Fibroblast of skin of abdomen (primary cell): ENCODE measurements around the gene CDKAL1.

Experiments
- DNase-seq: peaks from one replicate; pipeline ENCODE4 v3.0.0-alpha.2; 2013

Gene CDKAL1

DNA sequence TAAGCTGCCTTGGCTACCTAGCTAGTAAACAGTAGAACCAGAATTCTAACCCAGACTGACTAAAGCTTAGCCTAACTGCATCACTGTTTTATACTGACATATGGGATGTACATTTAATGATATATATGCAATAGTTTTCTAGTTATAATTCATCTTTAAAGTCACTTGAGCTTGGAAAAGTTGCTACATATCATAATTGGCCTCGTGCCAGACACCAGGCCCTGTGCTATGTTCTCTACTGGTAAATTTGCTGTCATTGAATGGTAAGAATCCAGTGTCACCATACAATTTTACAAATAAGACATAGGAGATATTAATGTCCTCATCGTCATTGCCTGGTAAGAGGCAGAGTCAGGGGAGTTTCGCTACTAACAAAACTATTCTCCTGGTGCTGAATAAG lies 396.8 kb downstream of the CDKAL1 start:
- no peak for DNase-seq

DNA sequence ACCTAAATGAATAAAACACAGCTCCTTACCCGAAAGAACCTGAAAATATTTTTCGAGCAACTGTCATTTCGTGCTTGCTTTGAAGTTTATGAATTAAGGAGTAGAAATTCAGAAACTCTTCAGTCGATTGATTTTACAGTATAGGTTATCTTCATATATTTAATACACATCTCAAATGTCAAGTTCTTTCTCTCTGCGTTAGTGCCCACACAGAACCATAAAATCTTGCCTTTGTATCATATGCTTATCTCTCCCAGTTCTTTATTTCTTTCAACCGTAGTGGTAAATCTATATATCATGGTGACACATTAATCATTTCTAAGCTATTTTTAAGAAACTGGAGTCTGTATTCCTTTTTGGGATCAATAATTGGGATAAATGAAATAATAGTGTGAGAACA lies 397.5 kb downstream of the CDKAL1 start:
- no peak for DNase-seq

- no peak for DNase-seq
Observed at GRCh38 chr6:20932284-20932683, 398.0 kb downstream of the CDKAL1 start.

- DNase-seq, result no peak
Observed at GRCh38 chr6:20933057-20933788, 399.0 kb downstream of the CDKAL1 start.

DNA sequence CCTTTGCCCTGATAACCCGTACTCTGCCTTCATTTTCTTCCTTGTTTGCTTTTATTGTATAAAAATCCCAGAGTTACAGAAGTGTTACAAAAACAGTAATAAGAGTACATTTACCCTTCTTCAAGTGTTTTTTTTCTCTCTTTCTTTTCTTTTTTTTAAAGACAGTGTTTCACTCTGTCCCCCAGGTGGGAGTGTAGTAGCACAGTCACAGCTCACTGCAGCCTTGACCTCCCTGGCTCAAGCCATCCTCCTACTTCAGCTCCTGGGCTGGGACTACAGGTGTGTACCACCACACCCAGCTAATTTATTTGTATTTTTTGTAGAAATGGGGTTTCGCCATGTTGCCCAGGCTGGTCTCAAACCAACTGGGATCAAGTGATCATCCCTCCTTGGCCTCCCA lies 402.7 kb downstream of the CDKAL1 start:
- no peak for DNase-seq

- no peak for DNase-seq
Observed at GRCh38 chr6:20939161-20939775, 405.0 kb downstream of the CDKAL1 start.

- DNase-seq, result no peak
Observed at GRCh38 chr6:20943040-20943627, 408.9 kb downstream of the CDKAL1 start.

DNA sequence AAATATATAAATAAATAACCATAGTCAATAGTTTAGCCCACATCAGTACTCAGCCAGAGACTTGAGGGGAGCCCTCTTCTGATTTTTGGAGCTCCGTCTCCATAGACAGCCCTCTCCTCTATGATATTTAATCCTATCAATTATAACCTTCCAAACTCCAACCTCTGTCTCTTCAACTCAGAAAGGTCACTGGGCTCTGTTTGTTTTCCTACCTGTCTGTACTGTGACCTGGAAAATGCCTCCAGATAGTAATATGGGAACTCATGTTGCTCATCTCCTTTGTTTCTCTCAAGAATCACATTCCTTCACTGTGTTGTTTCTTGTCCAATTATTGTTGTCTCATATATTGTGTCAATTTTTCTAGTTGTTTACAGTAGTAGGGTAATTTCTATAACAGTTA lies 409.7 kb downstream of the CDKAL1 start:
- no peak for DNase-seq

- peak; percentile 44 for DNase-seq
Observed at GRCh38 chr6:20946022-20946421, 411.8 kb downstream of the CDKAL1 start.

- DNase-seq, result no peak
Observed at GRCh38 chr6:20946890-20947289, 412.6 kb downstream of the CDKAL1 start.

DNA sequence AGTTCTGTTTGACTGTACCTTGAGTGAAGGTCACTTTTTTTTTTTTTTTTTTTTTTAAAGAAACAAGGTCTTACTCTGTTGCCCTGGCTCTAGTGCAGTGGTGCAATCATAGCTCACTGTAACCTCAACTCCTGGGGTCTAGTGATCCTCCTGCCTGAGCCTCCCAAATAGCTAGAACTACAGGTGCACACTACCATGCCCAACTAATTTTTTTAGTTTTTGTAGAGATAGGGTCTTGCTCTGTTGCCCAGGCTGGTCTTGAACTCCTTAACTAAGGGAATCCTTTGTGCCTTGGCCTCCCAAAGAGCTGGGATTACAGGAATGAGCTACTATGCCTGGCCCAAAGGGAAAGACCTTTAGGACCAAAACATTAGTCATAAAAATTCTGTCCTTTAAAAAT lies 413.7 kb downstream of the CDKAL1 start:
- DNase-seq, result no peak

GRCh38 chr6:20948556-20948955 lies 414.3 kb downstream of the CDKAL1 start:
- no peak for DNase-seq

DNA sequence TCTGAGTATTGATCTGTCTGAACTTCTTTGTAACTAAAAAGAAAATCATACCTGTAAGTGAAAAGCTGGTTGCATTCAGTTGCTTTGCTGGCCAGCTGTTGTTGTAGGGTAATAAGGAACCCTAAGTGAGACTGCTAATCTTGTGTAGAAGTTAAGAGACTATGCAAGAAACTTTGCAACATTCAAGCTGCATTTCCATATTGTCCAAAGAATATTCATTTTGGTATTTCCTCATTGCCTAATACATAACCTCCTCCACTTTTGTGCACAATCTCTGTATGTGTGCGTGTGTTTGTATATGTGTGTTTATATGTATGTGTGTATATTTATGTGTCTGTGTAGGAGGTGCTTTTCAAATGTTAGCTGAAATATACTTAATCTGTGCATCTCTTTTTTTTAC lies 414.9 kb downstream of the CDKAL1 start:
- no peak for DNase-seq

DNA sequence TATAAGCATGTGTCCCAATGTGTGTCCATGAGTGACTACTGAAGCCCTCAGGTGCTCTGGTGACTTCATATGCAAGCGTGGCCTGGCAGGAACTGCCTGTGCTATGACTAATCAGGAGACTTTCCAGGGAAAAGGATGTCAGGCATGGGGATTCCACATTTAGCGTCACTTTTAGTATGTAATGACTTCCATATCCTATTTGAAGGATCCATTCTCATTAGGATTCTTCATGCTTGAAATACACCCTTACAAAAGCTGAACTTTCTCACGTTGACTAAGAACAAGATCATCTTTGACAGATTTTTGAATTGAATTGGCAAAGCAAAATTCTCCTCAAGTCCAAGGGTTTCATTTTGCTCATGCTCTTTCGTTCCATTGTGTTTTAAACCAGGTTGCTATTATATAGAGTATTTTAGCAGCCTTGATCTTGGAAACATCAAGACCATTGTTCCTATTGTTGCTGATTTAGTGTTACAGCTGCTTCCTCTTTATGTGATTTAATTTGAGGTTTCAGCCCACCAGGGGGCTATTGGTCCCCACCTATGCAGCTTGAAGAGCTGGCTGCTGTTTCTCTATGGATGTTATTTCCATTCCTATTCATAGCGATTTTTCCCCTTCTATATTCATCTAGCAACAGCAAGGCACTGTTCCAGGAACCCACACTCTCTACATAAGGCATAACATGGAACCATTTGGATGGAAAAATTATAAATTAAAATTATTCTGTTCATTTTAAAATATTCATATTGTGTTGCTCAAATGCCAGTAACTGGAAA lies 418.6 kb downstream of the CDKAL1 start:
- peak; percentile 76 for DNase-seq

DNA sequence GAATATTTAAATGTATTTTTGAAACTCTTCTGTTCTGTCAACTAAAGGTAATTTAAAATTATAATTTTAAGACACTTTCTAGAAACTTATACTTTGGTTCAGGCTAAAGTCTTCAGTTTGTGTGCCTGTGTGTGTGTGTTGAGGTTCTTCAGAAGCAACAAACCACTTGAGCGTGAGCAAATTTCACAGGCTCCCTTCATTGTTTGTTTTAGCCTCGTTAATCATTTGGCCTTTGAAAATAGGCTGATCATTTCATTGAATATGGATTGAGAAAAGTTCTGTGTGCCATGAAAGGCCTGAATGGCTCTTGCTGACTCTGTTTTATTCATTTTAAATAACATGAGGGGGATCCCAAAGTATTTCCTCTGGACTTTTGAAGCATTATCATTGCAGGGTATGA lies 420.1 kb downstream of the CDKAL1 start:
- DNase-seq, result no peak

DNA sequence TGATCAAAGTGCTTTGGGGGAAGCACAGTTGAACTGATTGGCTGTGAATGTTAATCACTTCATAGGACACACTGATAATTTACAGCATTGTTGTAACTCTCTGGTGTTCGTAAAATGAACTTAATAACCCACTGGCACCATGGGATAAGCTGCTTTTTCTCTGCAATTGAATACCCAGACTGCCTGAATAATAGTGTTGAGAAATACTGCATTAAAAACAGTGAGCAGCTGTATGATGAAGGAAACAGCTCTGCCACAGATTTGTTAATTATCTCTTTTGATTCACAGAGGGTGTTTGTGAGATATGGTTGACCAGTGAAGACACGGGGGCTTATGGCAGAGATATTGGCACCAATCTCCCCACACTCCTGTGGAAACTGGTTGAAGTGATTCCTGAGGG lies 420.9 kb downstream of the CDKAL1 start:
- no peak for DNase-seq

GRCh38 chr6:20955751-20956150 lies 421.5 kb downstream of the CDKAL1 start:
- DNase-seq, result no peak

GRCh38 chr6:20960067-20960466 lies 425.8 kb downstream of the CDKAL1 start:
- DNase-seq, result no peak

GRCh38 chr6:20965276-20965675 lies 431.0 kb downstream of the CDKAL1 start:
- DNase-seq, result no peak

- DNase-seq, result no peak
Observed at GRCh38 chr6:20965915-20966314, 431.7 kb downstream of the CDKAL1 start.

- DNase-seq, result no peak
Observed at GRCh38 chr6:20969551-20969950, 435.3 kb downstream of the CDKAL1 start.

DNA sequence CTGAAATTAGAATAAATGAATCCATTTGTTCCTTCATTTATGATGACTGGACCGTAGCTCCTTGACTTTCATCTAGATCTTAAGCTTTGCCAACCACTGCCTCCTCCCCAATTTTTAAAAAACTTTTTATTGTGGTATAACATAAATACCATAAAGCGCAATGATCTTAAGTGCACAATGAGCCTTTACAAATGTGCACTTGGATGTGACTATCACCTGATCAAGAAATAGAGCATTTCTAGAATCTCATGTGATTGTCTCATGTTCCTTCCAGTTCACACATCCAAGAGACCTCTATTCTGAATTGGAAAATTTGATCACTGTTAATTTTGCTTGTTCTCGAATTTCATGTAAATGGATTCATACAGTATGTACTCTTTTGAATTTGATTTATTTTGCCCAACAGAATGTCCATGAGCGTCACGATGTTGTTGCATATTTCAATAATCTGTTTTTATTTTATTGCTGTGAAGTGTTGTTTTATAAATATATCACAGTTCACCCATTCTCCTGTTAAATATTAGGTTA lies 442.2 kb downstream of the CDKAL1 start:
- DNase-seq, result no peak

DNA sequence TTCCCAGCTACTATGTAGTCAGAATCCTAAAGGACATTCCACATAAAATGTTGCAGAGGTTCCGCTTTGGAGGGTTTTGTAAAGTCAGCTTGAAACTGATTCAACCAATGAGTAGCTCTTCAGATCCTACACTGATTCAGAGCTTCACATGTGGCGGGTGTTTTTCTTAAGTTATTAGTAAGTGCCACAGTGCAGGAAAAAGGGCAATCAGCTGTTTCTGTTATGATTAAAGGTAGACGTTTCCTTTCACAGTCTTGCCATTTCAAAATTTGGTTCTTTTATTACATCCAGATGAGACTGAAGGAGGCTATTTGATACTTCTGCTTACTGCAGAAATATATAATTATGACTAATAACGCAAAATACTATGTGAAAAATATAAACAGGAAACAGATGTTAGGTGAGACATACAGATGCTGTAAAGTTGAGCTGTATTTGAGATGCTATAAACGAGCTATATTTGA lies 443.9 kb downstream of the CDKAL1 start:
- peak; percentile 81 for DNase-seq
